OCI-LY3 (cell line): ENCODE data around the gene IFNLR1.

Experiments used
- EZH2phosphoT487 ChIP-seq: fragments of 200-600 bp; shearing (Covaris generic); IDR thresholded peaks from 2 replicates; pipeline ENCODE4 v1.6.1; 2018; ENCODE audit warnings: antibody characterized with exemption, mixed run types, low read depth
- TF ChIP-seq, protein P1 (sequence below): fragments of 200-600, 300-600 bp; sonication (generic); IDR thresholded peaks from 2 replicates; pipeline ENCODE4 v1.5.1; 2014; ENCODE audit warnings: antibody characterized with exemption, low read length, low read depth

DNA sequence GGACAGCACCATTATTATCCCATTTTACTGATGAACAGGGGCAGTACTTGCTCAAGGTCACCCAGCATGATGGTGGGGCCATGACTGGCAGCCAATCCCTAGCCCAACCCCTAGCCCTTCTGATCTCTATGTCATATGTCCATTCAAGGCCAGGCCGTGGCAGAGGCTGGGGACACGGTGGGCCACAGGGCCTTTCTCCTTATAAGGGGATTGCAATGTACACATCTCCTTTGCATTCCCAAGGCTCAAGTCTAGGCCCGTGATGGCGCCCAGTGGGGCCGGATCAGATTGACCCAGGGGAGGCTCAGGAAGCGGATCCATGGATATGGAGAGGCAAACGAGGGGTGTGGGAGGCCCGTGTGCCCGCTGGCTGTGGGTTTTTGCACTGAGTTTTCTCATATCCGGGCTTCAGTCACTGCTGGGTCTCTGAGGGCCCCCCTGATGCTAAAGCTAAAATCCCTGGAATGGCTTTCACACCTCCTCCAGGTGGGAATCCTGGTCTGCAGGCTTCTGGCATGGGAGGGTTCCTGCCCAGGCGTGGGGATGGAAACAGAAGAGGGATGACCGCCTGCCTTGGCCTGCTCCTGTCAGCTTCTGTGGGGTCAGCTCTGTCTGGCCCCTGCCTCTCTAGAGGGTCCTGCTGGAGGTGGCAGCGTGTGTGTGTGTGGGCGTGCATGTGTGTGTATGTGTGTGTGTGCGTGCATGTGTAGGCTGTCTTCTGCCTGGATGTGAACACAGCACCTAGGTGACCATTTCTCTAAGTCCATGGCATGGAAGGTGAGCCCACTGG lies 77.2 kb downstream of the IFNLR1 start:
- no peak for TF ChIP-seq EZH2phosphoT487
- TF ChIP-seq, protein P1, sequence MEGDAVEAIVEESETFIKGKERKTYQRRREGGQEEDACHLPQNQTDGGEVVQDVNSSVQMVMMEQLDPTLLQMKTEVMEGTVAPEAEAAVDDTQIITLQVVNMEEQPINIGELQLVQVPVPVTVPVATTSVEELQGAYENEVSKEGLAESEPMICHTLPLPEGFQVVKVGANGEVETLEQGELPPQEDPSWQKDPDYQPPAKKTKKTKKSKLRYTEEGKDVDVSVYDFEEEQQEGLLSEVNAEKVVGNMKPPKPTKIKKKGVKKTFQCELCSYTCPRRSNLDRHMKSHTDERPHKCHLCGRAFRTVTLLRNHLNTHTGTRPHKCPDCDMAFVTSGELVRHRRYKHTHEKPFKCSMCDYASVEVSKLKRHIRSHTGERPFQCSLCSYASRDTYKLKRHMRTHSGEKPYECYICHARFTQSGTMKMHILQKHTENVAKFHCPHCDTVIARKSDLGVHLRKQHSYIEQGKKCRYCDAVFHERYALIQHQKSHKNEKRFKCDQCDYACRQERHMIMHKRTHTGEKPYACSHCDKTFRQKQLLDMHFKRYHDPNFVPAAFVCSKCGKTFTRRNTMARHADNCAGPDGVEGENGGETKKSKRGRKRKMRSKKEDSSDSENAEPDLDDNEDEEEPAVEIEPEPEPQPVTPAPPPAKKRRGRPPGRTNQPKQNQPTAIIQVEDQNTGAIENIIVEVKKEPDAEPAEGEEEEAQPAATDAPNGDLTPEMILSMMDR = no peak
